Common myeloid progenitor, CD34-positive (primary cell): ENCODE results near the gene MRPS5.

Source experiments
- CTCF ChIA-PET: fragments of 350-600 bp; sonication (Branson Sonifier 250); formaldehyde crosslinking; loops from one replicate; lab custom pipeline; 2021; ENCODE audit warnings: antibody characterized with exemption; lab: Charles Lee
- POLR2A ChIA-PET: fragments of 350-600 bp; sonication (Branson Sonifier 250); formaldehyde crosslinking; loops from one replicate; lab custom pipeline; 2021; ENCODE audit warnings: antibody characterized with exemption; lab: Charles Lee
- DNase-seq, 3 donors: peaks; one replicate each; pipeline versions ENCODE4 v3.0.0 to v3.0.0-alpha.2; 2013
- H3K27ac ChIP-seq, 2 experiments: 1 replicate in 1 of 2; 2 replicates in 1 of 2; pipeline ENCODE4 v1.7.0; 2013; ENCODE audit warnings: inconsistent platforms in 2 of 2, low read length in 2 of 2, mild to moderate bottlenecking in 2 of 2, low read depth in 1 of 2, moderate library complexity in 1 of 2; ENCODE audit not compliant: severe bottlenecking in 2 of 2, insufficient read depth in 1 of 2, poor library complexity in 1 of 2
- H3K27me3 ChIP-seq, 5 experiments: replicated peaks in 2 of 5; 1 replicate in 3 of 5; 2 replicates in 2 of 5; pipeline versions ENCODE4 v1.6.1 to v1.7.0; 2013; ENCODE audit warnings: low read length in 4 of 5, mild to moderate bottlenecking in 2 of 5, moderate library complexity in 2 of 5, inconsistent platforms in 1 of 5; ENCODE audit not compliant: insufficient read depth in 5 of 5, control insufficient read depth in 4 of 5
- H3K36me3 ChIP-seq, 4 experiments: 1 replicate in 2 of 4; 2 replicates in 2 of 4; pipeline versions ENCODE4 v1.6.1 to v1.7.0; 2013; ENCODE audit warnings: low read length in 3 of 4, control low read depth in 1 of 4, mild to moderate bottlenecking in 1 of 4; ENCODE audit not compliant: control insufficient read depth in 4 of 4, insufficient read depth in 4 of 4
- H3K4me1 ChIP-seq, 4 experiments: 1 replicate in 3 of 4; 2 replicates in 1 of 4; pipeline versions ENCODE4 v1.6.1 to v1.7.1; 2013; ENCODE audit warnings: low read length in 3 of 4, mild to moderate bottlenecking in 3 of 4, control low read depth in 1 of 4, inconsistent platforms in 1 of 4, moderate library complexity in 1 of 4; ENCODE audit not compliant: control insufficient read depth in 4 of 4, insufficient read depth in 4 of 4; ENCODE audit errors: control extremely low read depth in 1 of 4
- H3K4me3 ChIP-seq, 7 experiments: 1 replicate in 4 of 7; 2 replicates in 3 of 7; pipeline versions ENCODE4 v1.5.1 to v1.7.0; 2013; ENCODE audit warnings: mild to moderate bottlenecking in 7 of 7, low read length in 6 of 7, moderate library complexity in 6 of 7, inconsistent platforms in 2 of 7, low read depth in 2 of 7, control low read depth in 1 of 7; ENCODE audit not compliant: insufficient read depth in 4 of 7, control insufficient read depth in 1 of 7; ENCODE audit errors: extremely low read depth in 1 of 7
- H3K9me3 ChIP-seq, 5 experiments: 1 replicate in 4 of 5; 2 replicates in 1 of 5; pipeline versions ENCODE4 v1.6.1 to v1.7.1; 2013; ENCODE audit warnings: low read length in 4 of 5, mild to moderate bottlenecking in 2 of 5, inconsistent platforms in 1 of 5, low read depth in 1 of 5, moderate library complexity in 1 of 5; ENCODE audit not compliant: control insufficient read depth in 4 of 5, insufficient read depth in 2 of 5; ENCODE audit errors: control extremely low read depth in 1 of 5
- WGBS: methylation state at CpG from one replicate; pipeline ENCODE4 v1.1.5; 2013; ENCODE audit not compliant: insufficient coverage; 5-methylcytosine and 5-hydroxymethylcytosine counted together

MRPS5 gene

DNA sequence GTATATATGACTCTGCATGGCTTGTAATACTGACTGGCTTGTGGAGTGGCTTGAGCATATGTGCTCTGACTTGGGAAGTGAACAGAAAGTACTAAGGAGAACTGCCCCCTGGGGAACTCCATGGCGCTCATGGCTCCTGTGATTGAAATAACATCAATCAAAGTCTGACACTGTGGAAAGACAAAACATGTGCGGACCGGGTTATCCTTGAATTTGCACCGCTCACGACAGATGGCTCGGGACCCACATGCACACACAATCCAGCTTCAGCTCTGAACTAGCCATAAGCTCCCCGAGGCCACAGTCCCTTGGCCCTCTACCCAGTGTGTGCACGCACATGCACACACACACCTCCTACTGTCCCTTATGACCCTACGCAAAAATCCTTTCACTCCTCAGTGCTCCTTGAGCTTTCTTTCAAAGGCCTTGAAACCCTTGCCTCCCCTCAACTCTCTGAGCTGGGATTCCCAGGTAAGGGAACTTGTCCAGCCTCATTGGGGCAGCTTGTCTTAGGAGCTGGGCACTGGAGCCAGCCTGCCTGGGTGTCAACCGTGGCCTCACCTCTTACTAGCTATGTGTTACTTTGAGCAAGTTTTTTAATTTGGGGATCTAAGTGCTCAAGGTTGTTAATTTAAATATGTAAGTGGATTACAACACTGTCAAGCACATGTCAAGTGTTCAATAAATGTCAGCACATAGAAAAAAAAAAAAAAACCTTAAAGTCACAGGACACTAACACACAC lies 43.6 kb downstream of the MRPS5 start:
- H3K4me1 ChIP-seq: peaks cover 0 to 38% (median 33%) of the 10 kb centered on the region in 4 experiments
- ChIA-PET CTCF (interaction anchor here (1.0 to 7.6 kb wide), 11 partner anchors 9 to 82 kb away, joined by 3 to 52 read pairs (median 6); partner anchors contain the start of gene MAL), POLR2A (interaction anchor here (0.7 kb wide), 1 partner anchor 24 kb away, joined by 3 read pairs; no protein-coding TSS in a partner anchor)
- H3K27me3 ChIP-seq: peaks cover 0 to 11% (median 3%) of the 10 kb centered on the region in 5 experiments
- 93% methylated on average over 10 of the region's 10 CpGs for WGBS
- H3K36me3 ChIP-seq: no peaks in the 10 kb centered on the region
- H3K27ac ChIP-seq: no peak overlapping the region
- H3K9me3 ChIP-seq: no peaks in the 10 kb centered on the region
- DNase-seq: no peak
- no peak overlapping the region for H3K4me3 ChIP-seq

DNA sequence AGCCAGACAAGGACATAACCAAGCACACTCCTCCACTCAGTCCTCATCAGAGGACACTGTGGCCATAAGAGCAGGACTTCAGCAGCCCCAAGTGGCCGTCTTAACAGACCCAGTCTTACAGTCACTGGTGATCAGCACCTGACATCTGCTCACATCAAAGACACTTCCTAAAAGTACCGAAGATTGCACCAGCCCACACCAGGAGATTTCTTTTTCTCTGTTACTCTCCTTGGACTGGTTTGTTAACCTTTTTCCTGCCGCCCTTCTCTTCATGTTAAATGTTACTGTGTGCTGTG lies 44.1 kb downstream of the MRPS5 start:
- Histone ChIP-seq H3K27ac (no peak overlapping the region), H3K36me3 (no peaks in the 10 kb centered on the region), H3K9me3 (no peaks in the 10 kb centered on the region), H3K4me3 (no peak overlapping the region), H3K27me3 (peaks cover 0 to 11% (median 3%) of the 10 kb centered on the region in 5 experiments), H3K4me1 (peaks cover 0 to 38% (median 33%) of the 10 kb centered on the region in 4 experiments)
- peak in 2 of 3 donors; percentile 26 to 36 for DNase-seq
- 50% methylated on average over 1 of the region's 3 CpGs for WGBS
- ChIA-PET POLR2A (no interaction called here), CTCF (interaction anchor here (1.0 to 7.6 kb wide), 6 partner anchors 9 to 54 kb away, joined by 3 to 52 read pairs (median 18); partner anchors contain the start of gene MAL)

DNA sequence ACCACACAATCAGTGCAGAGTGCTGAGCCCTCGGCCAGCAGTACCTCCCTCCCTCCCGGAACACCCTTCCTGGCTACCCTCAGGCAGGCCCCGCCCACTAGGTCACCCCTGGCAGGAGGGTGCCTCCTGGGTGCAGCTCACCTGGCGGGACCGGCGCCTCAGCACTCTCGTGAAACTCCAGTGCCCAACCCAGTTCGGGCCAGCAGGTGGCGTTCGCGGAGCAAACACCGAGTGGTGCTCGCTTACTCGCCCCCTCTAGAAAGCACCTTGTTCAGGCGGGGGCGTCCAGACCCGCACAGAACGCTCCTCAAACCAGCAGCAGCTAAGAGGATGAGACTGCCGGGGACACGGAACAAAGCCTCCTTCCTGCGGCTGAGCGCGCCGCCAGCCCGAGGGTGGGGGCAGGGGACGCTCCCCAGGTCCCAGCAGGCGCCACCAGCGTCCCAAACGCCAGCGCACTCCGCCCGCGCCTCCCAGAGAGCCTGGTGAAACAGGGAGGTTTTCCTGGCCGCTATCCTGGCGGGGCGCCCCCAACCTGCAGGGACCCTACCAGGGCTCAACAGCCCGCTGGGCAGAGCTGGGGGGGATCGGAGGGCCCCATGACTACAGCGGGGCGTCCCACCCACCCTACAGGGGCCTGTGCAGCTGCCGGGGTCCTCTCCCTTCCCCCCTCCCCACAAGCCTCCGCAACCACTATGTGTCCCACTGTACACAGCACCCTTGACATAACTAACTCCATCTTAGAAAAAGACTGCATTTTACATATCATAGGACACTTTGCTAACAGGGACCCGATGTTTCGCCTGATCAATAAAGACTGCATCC lies 44.7 kb downstream of the MRPS5 start:
- Histone ChIP-seq H3K4me3 (peak overlapping the region; percentile 19 to 79 (median 69)), H3K9me3 (no peaks in the 10 kb centered on the region), H3K36me3 (no peaks in the 10 kb centered on the region), H3K27ac (no peak overlapping the region), H3K27me3 (peaks cover 0 to 11% (median 3%) of the 10 kb centered on the region in 5 experiments), H3K4me1 (peaks cover 0 to 38% (median 33%) of the 10 kb centered on the region in 4 experiments)
- POLR2A ChIA-PET: interaction anchor here (0.5 kb wide), 1 partner anchor 64 kb away, joined by 3 read pairs; no protein-coding TSS in a partner anchor
- CTCF ChIA-PET: interaction anchor here (1.0 to 7.6 kb wide), 8 partner anchors 7 to 54 kb away, joined by 3 to 52 read pairs (median 8); partner anchors contain the start of gene MAL
- peak; percentile 54 to 82 (median 79) for DNase-seq
- 7% methylated on average over 37 of the region's 44 CpGs for WGBS

DNA sequence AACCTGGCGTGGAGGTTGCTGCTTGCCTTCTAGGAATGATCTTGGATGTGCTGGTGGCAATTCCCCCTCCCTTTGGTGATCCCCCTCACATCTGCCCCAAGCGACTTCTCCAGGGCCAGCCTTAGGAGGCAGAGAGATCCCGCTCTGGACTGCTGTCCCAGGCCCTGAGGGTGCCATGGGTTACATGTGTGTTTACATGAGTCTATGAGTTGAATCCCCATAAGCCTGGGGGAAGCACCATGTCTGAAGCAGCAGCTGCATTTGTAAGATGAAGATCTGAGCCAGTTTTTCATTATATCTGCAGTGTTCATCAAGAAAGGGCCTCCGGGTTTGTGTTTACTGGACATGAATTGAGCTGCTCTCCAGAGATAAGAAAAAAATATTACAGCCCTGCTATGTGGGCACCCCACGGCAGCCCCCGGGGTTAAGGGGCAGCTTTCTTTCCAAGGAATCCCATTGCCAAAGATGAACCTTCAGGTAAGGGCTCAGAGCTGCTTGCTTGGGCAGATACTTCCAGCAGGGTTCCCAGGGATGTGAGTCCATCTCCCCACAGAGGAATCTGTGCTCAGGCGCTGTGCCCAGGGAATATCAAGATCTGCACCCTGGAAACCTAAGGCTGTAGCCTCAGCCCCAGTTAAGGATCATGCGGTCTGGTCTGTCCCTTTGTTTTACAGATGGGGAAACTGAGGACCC lies 46.0 kb downstream of the MRPS5 start:
- POLR2A ChIA-PET: no interaction called here
- no peak overlapping the region for H3K4me3 ChIP-seq
- CTCF ChIA-PET: interaction anchor here (0.8 to 7.6 kb wide), 7 partner anchors 9 to 53 kb away, joined by 3 to 46 read pairs (median 7); partner anchors contain the start of gene MRPS5
- H3K27me3 ChIP-seq: peaks cover 0 to 11% (median 3%) of the 10 kb centered on the region in 5 experiments
- peak in 1 of 3 donors; percentile 41 for DNase-seq
- H3K36me3 ChIP-seq: no peaks in the 10 kb centered on the region
- no peak overlapping the region for H3K27ac ChIP-seq
- whole genome bisulfite sequencing: 71% methylated on average over 6 of the region's 8 CpGs
- H3K9me3 ChIP-seq: no peaks in the 10 kb centered on the region
- H3K4me1 ChIP-seq: peaks cover 0 to 38% (median 33%) of the 10 kb centered on the region in 4 experiments

DNA sequence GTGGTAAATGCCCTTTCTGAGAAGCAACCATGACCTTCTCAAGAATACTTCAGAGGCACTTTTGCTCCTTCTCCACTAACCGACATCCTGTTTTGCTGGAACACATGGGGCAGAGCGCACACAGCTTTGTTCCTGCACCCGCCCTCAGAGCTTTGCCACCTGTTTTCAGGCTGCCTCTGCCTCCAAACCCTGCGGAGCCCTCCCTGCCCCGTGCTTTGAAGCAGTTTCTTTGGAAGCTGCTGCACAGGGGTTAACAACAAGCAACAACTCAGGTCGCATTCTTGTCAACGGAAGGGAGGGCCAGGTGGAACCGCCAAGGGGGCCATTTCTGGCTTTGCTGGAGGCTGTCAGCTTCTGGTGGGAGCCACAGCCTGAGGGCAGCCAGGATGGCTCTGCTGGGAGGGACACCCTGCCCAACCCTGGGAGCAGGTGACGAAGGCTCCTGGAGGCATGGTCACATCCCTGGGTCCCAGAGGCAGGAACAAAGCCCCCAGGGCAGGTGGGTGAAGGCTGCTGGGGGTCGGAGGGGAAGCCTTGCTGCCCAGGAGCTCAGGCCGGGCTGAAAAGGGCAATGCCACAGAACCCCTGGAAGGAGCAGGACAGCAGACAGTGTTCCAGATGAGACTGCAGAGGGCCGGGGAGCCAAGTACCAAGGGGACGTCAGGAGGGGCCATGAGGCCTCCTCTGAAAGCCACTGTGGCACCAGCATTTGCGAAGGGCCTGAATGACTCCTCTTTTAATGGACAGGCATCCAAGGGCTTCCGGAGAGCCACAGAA lies 46.8 kb downstream of the MRPS5 start:
- WGBS: 56% methylated on average over 13 of the region's 15 CpGs
- no peaks in the 10 kb centered on the region for H3K36me3 ChIP-seq
- peaks cover 0 to 11% (median 3%) of the 10 kb centered on the region in 5 experiments for H3K27me3 ChIP-seq
- peak overlapping the region in 2 of 7 experiments; percentile 2 to 45 for H3K4me3 ChIP-seq
- ChIA-PET CTCF (interaction anchor here (0.8 to 7.6 kb wide), 10 partner anchors 9 to 52 kb away, joined by 3 to 46 read pairs (median 4); partner anchors contain the start of gene MRPS5), POLR2A (no interaction called here)
- peaks cover 0 to 38% (median 33%) of the 10 kb centered on the region in 4 experiments for H3K4me1 ChIP-seq
- DNase-seq: peak in 2 of 3 donors; percentile 75 to 81
- no peaks in the 10 kb centered on the region for H3K9me3 ChIP-seq
- no peak overlapping the region for H3K27ac ChIP-seq
